Measurements from ENCODE around the gene GRPEL1. TPM values are rescaled to one million over a fixed set of nuclear protein-coding genes. Genes with fewer than 3 reads are reported as not detected.

The GRPEL1 gene
- total RNA-seq, 2 experiments from 2014 or later, result 55.6 to 58.6 TPM

GRCh38 chr4:7066006-7066405, 1.9 kb downstream of the GRPEL1 start:
- peaks cover 40% of the 10 kb centered on the region for H3K36me3 ChIP-seq (ENCODE audit: insufficient read depth, low read length)
- Mint-ChIP-seq H3K27me3 (no peaks in the 10 kb centered on the region), H3K4me1 (ENCODE audit: low read depth) (peaks cover 60% of the 10 kb centered on the region), H3K9me3 (no peaks in the 10 kb centered on the region), H3K36me3 (ENCODE audit: low read depth) (peaks cover 55% of the 10 kb centered on the region), H3K27ac (peak overlapping the region; percentile 84), H3K4me3 (peak overlapping the region; percentile 97)
- DNase-seq, result no peak
- no peak for TF ChIP-seq CTCF (IDR thresholded peaks at IDR 0.05)
- peaks cover 45% of the 10 kb centered on the region for H3K4me1 ChIP-seq (ENCODE audit: insufficient read depth, low read length)
- POLR2A ChIA-PET, result interaction anchor here (0.6 to 5.1 kb wide), 7 partner anchors 9 to 491 kb away, joined by 3 to 156 read pairs (median 6); partner anchors contain the start of genes MAN2B2 and TADA2B
- H3K27me3 ChIP-seq (ENCODE audit: control insufficient read depth in 1 of 2, insufficient read depth in 2 of 2, low read length in 2 of 2), result no peaks in the 10 kb centered on the region
- H3K27ac ChIP-seq (ENCODE audit: low read depth in 1 of 2, low read length in 2 of 2), result no peak overlapping the region
- H3K4me3 ChIP-seq (ENCODE audit: low read length), result no peak overlapping the region
- no peaks in the 10 kb centered on the region for H3K9me3 ChIP-seq (ENCODE audit: control insufficient read depth in 1 of 2, insufficient read depth in 1 of 2, low read length in 2 of 2)
- ATAC-seq (ENCODE audit: poor library complexity), result no peak
- CTCF ChIA-PET, result interaction anchor here (5.2 kb wide), 1 partner anchor 24 kb away, joined by 55 read pairs; the partner anchor contains the start of gene TADA2B
- intact Hi-C loops (cut with DNase I, micrococcal nuclease), result loop anchor here in 1 of 2 experiments (1.0 kb wide), 1 partner anchor 22 kb away; no protein-coding TSS in a partner anchor

GRCh38 chr4:7063362-7063761, 4.5 kb downstream of the GRPEL1 start:
- peaks cover 46% of the 10 kb centered on the region for H3K4me1 Mint-ChIP-seq (ENCODE audit: low read depth)
- Histone ChIP-seq H3K4me1 (ENCODE audit: insufficient read depth, low read length) (peaks cover 31% of the 10 kb centered on the region), H3K27me3 (ENCODE audit: control insufficient read depth in 1 of 2, insufficient read depth in 2 of 2, low read length in 2 of 2) (no peaks in the 10 kb centered on the region), H3K36me3 (ENCODE audit: insufficient read depth, low read length) (peaks cover 66% of the 10 kb centered on the region), H3K4me3 (ENCODE audit: low read length) (no peak overlapping the region), H3K27ac (ENCODE audit: low read depth in 1 of 2, low read length in 2 of 2) (no peak overlapping the region), H3K9me3 (ENCODE audit: control insufficient read depth in 1 of 2, insufficient read depth in 1 of 2, low read length in 2 of 2) (no peaks in the 10 kb centered on the region)
- ATAC-seq (ENCODE audit: poor library complexity), result no peak
- no peak for TF ChIP-seq CTCF (IDR thresholded peaks at IDR 0.05)
- ChIA-PET POLR2A (interaction anchor here (0.8 to 1.8 kb wide), 3 partner anchors 20 to 154 kb away, joined by 3 to 5 read pairs (median 3); partner anchors contain the start of gene TADA2B), CTCF (interaction anchor here (1.6 kb wide), 1 partner anchor 89 kb away, joined by 3 read pairs; no protein-coding TSS in a partner anchor)
- no peak overlapping the region for H3K4me3 Mint-ChIP-seq
- intact Hi-C loops (cut with DNase I, micrococcal nuclease), result no loop called here
- no peaks in the 10 kb centered on the region for H3K9me3 Mint-ChIP-seq
- H3K27me3 Mint-ChIP-seq, result no peaks in the 10 kb centered on the region
- peaks cover 79% of the 10 kb centered on the region for H3K36me3 Mint-ChIP-seq (ENCODE audit: low read depth)
- DNase-seq, result no peak
- peak overlapping the region; percentile 62 for H3K27ac Mint-ChIP-seq

- H3K27ac ChIP-seq (ENCODE audit: low read depth in 1 of 2, low read length in 2 of 2), result no peak overlapping the region
- CTCF ChIA-PET, result interaction anchor here (1.6 kb wide), 1 partner anchor 88 kb away, joined by 3 read pairs; no protein-coding TSS in a partner anchor
- Mint-ChIP-seq H3K9me3 (no peaks in the 10 kb centered on the region), H3K27me3 (no peaks in the 10 kb centered on the region), H3K4me3 (no peak overlapping the region), H3K4me1 (ENCODE audit: low read depth) (peaks cover 40% of the 10 kb centered on the region), H3K27ac (no peak overlapping the region), H3K36me3 (ENCODE audit: low read depth) (peaks cover 80% of the 10 kb centered on the region)
- peaks cover 66% of the 10 kb centered on the region for H3K36me3 ChIP-seq (ENCODE audit: insufficient read depth, low read length)
- DNase-seq (no peak), ATAC-seq (ENCODE audit: poor library complexity) (no peak)
- intact Hi-C loops (cut with DNase I, micrococcal nuclease), result no loop called here
- POLR2A ChIA-PET, result interaction anchor here (0.8 to 1.8 kb wide), 3 partner anchors 20 to 154 kb away, joined by 3 to 5 read pairs (median 3); partner anchors contain the start of gene TADA2B
- TF ChIP-seq CTCF (IDR thresholded peaks at IDR 0.05), result no peak
- no peaks in the 10 kb centered on the region for H3K27me3 ChIP-seq (ENCODE audit: control insufficient read depth in 1 of 2, insufficient read depth in 2 of 2, low read length in 2 of 2)
- H3K4me3 ChIP-seq (ENCODE audit: low read length), result no peak overlapping the region
- H3K9me3 ChIP-seq (ENCODE audit: control insufficient read depth in 1 of 2, insufficient read depth in 1 of 2, low read length in 2 of 2), result no peaks in the 10 kb centered on the region
- H3K4me1 ChIP-seq (ENCODE audit: insufficient read depth, low read length), result peaks cover 31% of the 10 kb centered on the region
Observed at GRCh38 chr4:7062816-7063215, 5.0 kb downstream of the GRPEL1 start.

All from CD4-positive, alpha-beta T cell (primary cell).